Stomach smooth muscle (tissue), 2 donors: ENCODE measurements around the gene RABGAP1L.

Experiments used
- H3K27ac ChIP-seq: one replicate; pipeline ENCODE4 v1.7.0; 2013; ENCODE audit warnings: mild to moderate bottlenecking, low read length, inconsistent platforms
- H3K27me3 ChIP-seq, 2 donors: one replicate each; pipeline ENCODE4 v1.7.0; 2013; ENCODE audit warnings: low read length in 2 of 2; ENCODE audit not compliant: insufficient read depth in 2 of 2, control insufficient read depth in 1 of 2
- H3K36me3 ChIP-seq, 2 donors: one replicate each; pipeline ENCODE4 v1.7.0; 2013; ENCODE audit warnings: low read length in 2 of 2; ENCODE audit not compliant: control insufficient read depth in 2 of 2, insufficient read depth in 2 of 2
- H3K4me1 ChIP-seq: one replicate; pipeline ENCODE4 v1.7.0; 2013; ENCODE audit warnings: low read length; ENCODE audit not compliant: control insufficient read depth, insufficient read depth
- H3K4me3 ChIP-seq, 2 donors: one replicate each; pipeline ENCODE4 v1.7.0; 2013; ENCODE audit warnings: low read length in 2 of 2
- H3K9ac ChIP-seq, 2 donors: one replicate each; pipeline ENCODE4 v1.7.0; 2013; ENCODE audit warnings: low read length in 2 of 2, mild to moderate bottlenecking in 1 of 2
- H3K9me3 ChIP-seq, 2 donors: one replicate each; pipeline ENCODE4 v1.7.0; 2013; ENCODE audit warnings: low read length in 2 of 2; ENCODE audit not compliant: control insufficient read depth in 2 of 2
- donor health status: healthy.
- donor health status: Pancreatic carcinoma.

RABGAP1L gene

DNA sequence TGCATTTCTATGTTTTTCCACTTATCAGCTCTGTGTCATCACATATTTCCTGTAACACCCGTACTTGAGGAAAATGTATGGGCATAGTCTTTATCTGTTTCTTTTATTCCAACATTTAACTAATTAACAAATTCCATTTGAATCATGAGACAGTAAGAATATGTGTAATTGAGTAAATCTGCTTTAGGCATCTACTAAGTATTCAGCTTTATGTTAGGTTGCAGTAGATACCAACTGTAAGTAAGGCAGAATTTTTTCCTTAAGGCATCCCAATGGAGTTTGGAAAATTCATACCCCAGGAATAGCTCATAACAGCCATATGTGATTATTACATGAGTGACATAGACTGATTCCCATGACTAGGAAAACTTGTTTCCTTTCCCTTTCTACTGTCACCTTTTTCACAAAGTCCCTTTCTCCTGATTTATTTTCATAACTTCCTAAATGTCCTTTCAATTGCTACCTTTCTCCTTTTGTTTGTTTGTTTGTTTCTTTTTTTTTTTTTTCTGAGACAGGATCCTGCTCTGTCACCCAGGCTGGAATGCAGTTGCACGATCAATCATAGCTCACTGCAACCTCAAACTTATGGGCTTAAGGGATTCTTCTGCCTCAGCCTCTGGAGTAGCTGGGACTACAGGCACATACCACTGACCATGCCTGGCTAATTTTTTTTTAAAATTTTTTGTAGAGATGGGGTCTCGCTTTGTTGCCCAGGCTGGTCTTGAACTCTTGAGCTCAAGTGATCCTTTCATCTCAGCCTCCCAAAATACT, 780.6 kb downstream of the RABGAP1L start:
- H3K27ac ChIP-seq, result no peak overlapping the region
- H3K4me1 ChIP-seq, result peaks cover 3% of the 10 kb centered on the region
- H3K9ac ChIP-seq, result no peak overlapping the region
- no peaks in the 10 kb centered on the region for H3K27me3 ChIP-seq
- no peaks in the 10 kb centered on the region for H3K36me3 ChIP-seq
- no peaks in the 10 kb centered on the region for H3K9me3 ChIP-seq
- H3K4me3 ChIP-seq, result no peak overlapping the region

DNA sequence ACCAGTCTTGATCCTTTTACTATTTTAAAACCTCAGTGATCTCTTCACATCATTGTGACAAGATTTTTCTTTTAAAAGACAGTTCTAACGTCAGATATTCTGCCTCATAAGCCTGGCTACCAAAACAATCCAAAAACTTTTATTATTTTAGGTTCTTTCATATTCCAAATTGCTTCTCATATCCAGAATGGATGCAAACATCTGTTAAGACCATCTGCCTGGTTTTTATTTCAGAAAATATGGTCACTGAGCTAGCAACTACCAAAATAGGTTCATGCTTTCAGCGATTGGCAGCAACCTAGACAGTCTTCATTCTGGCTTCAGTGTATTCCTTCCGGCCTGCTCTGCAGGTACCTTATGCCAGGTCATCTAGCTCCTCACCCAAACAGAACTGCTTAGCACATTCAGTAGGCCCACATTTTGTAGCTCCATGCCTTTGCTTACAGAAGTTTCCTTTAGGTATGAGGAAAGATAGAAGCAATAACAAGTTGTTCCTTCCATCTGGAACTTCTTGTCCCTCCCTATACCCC, 781.4 kb downstream of the RABGAP1L start:
- Histone ChIP-seq H3K9me3 (no peaks in the 10 kb centered on the region), H3K4me3 (no peak overlapping the region), H3K27ac (no peak overlapping the region), H3K4me1 (peaks cover 3% of the 10 kb centered on the region), H3K27me3 (no peaks in the 10 kb centered on the region), H3K9ac (no peak overlapping the region), H3K36me3 (no peaks in the 10 kb centered on the region)

DNA sequence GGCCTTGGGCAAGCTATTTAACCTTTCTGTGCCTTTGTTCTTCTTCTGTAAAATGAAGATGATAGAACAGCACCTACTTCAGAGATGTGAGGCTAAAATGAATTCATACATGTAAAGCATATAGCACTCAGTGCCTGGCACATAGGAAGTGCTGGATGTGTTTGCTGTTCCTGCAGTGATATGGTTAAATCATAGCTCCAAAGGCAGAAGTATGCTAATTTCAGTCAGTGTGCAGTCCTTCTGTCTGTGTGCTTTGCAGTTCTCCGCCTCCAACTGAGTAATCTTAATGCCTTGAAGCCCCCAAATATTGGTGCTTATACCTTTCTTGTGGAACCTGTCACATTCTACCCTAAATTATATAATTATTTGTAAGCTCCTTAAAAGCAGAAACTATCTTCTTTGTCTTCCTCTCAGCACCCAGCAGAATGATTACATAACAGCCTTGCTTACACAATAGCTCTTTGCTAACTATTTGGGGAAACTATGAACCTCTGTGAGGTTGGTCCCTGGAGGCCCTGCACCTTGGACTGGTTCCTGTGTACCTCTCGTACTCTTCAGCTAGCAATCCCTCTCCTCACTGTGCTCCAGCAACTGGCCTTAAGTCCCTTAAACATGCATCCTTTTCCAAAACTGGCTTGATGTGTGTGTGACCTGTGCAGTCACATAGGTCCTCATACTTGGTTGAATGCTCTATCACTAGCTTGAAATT, 783.4 kb downstream of the RABGAP1L start:
- peaks cover 3% of the 10 kb centered on the region for H3K4me1 ChIP-seq
- no peak overlapping the region for H3K27ac ChIP-seq
- no peak overlapping the region for H3K4me3 ChIP-seq
- H3K27me3 ChIP-seq, result no peaks in the 10 kb centered on the region
- no peak overlapping the region for H3K9ac ChIP-seq
- no peaks in the 10 kb centered on the region for H3K9me3 ChIP-seq
- no peaks in the 10 kb centered on the region for H3K36me3 ChIP-seq

DNA sequence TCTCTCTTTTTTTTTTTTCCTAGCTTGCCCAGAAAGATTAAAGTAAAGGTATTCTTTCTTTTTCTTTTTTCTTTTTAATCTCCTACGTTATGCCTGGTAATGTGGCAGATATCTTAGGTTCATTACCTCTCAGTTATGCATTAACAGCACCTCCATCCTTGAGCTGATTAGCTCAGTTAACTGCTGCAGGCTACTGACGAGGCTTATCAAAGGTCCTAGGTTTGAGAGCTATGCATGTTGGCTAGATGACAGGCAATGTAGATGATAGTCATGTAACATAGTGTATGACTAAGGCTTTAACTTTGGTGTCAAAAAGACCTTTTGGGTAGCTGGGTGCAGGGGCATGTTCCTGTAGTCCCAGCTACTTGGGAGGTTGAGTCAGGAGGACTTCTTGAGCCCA, 786.7 kb downstream of the RABGAP1L start:
- no peak overlapping the region for H3K4me3 ChIP-seq
- H3K36me3 ChIP-seq, result no peaks in the 10 kb centered on the region
- H3K27me3 ChIP-seq, result no peaks in the 10 kb centered on the region
- no peak overlapping the region for H3K27ac ChIP-seq
- no peak overlapping the region for H3K9ac ChIP-seq
- H3K4me1 ChIP-seq, result peaks cover 3% of the 10 kb centered on the region
- H3K9me3 ChIP-seq, result no peaks in the 10 kb centered on the region

DNA sequence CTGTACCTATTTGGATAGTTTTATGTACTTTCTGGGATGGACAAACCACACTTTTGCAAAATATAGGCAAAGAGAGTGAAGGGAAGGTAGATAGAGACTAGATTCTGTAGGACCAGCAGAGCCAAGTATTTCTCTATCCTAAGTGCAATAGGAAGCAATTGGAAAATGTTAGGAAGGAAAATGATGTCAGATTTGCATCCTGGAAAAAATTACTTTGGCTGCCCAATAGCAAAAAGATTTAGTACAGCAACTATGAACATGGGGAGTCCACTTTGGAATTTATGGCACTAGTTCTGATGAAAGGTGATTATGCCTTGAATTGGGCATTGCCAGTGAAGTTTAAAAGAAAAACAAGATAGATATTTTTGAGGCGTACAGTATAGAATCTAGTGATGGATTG, 789.7 kb downstream of the RABGAP1L start:
- Histone ChIP-seq H3K9ac (no peak overlapping the region), H3K27ac (no peak overlapping the region), H3K27me3 (no peaks in the 10 kb centered on the region), H3K4me3 (no peak overlapping the region), H3K9me3 (no peaks in the 10 kb centered on the region), H3K4me1 (no peaks in the 10 kb centered on the region), H3K36me3 (no peaks in the 10 kb centered on the region)

DNA sequence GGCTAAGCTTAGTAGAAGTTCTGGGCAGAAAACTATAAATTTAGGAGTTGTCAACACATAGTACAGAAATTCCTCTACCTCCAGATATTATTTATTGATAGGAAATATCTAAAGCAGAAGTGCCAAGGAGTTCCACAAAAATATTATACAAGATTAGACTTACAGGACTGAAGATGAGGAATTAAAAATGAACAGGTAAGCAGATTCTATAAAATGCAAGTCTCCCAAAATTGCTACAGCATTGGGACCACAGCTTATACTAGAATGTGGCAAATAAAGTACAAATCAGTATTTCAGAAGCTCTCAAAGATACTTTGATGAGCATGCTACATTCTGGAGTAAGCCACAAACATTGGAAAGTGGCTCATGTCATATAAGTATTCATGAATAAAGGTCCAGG, 790.3 kb downstream of the RABGAP1L start:
- Histone ChIP-seq H3K27me3 (no peaks in the 10 kb centered on the region), H3K9me3 (no peaks in the 10 kb centered on the region), H3K9ac (no peak overlapping the region), H3K27ac (no peak overlapping the region), H3K36me3 (no peaks in the 10 kb centered on the region), H3K4me3 (no peak overlapping the region), H3K4me1 (no peaks in the 10 kb centered on the region)

DNA sequence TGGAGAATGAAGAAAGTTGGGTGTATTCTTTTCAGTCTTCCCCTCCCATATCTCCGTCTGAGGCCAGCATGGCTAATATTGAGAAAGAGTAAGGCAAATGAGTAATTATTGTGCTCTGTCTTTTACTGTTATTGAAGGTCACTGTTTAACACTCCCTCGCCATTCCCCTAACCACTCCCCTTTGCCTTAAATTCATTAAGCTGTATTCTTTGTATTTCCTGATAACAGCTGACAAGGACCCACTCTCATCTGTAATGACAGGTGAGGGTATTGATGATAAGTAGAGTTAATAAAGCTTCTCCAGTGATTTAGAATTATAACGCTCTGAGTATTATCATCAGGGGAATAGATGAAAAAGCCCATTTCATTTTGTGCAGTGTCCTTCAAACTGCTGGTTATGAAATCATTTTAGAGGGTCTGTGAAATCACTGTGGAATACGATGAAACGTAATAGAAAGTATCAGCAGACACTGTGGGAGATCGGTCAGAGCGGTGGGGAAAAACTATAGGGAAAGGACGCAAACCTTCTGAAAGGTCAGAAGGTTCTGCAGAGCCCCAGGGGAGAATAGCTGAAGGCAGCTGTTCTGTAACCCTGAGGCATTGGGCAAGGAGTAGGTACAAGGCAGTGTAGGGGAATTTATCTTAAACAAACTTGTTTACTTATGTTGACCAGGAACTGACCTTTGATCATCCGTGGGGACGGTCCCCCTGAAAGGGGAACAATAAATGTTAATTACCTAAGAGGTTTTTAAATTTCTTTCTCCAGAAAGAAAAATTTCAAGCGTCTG, 794.2 kb downstream of the RABGAP1L start:
- Histone ChIP-seq H3K4me1 (no peaks in the 10 kb centered on the region), H3K27ac (no peak overlapping the region), H3K9me3 (no peaks in the 10 kb centered on the region), H3K4me3 (no peak overlapping the region), H3K36me3 (peaks cover 0 to 2% of the 10 kb centered on the region in 2 donors), H3K27me3 (no peaks in the 10 kb centered on the region), H3K9ac (no peak overlapping the region)

DNA sequence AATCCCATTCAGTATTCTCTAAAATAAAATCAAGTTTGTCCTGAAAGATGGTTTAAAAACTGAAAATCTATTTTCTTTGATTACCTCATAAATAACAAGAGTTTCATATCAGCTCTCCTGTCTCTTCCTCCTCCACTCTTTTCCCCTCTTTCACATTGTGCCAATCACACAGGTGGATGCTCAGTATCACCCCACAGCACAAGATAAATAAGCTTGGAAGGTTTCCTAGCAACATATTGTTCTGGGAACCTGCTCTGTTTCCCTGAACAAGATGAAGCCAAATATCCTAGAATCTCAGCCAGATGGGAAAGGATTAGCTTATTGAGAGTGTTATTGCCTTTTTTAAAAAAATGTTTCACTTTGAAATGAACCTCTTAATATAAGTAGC, 794.7 kb downstream of the RABGAP1L start:
- Histone ChIP-seq H3K9me3 (no peaks in the 10 kb centered on the region), H3K9ac (no peak overlapping the region), H3K4me3 (no peak overlapping the region), H3K36me3 (peaks cover 0 to 2% of the 10 kb centered on the region in 2 donors), H3K4me1 (no peaks in the 10 kb centered on the region), H3K27ac (no peak overlapping the region), H3K27me3 (no peaks in the 10 kb centered on the region)

DNA sequence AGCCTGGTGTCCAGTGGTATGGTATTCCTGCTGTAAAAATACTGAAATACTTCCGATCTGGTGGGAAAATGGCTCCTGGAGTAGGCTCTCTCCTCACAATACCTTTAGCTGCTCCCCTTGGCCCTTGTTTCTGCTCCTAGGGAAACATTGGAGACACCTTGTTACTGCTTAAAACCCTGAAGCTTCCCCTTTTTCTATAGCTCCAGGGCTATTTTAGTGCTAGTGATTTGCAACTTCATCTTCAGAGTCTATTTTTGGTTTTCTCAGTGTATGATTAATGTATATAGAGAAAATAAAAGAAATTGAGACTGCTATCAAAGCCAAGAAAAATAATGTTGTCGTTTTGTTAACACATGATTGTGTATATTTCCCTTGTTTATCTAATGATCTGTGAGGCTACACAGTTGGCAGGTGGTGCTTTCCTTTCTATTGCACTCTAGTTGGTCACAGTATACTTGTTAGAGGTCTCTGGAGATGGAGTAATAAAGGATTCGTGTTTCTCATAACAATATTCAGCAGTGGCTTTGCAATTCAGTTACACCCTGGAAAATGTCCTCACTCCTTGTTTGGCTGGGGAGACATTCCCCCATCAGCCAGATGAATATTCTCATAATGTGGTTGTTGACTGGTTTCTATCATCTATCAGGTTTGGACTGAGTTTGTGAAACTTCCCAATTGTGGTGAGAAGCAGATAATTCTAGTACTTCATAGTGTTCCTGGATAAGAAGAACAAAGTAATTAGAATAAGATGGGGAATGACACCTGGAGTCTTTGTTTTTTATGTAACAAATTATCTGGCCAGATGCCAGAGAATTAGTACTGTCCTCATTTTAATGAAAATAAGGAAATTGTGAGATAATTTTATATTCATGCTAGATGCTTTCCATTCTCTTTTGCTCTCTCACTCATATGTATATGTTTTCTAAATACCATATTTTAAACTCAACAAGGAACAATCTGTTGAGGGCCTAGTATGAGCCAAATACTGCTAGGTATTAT, 795.6 kb downstream of the RABGAP1L start:
- no peak overlapping the region for H3K4me3 ChIP-seq
- H3K27me3 ChIP-seq, result no peaks in the 10 kb centered on the region
- no peaks in the 10 kb centered on the region for H3K9me3 ChIP-seq
- H3K9ac ChIP-seq, result no peak overlapping the region
- H3K4me1 ChIP-seq, result no peaks in the 10 kb centered on the region
- peaks cover 0 to 2% of the 10 kb centered on the region in 2 donors for H3K36me3 ChIP-seq
- H3K27ac ChIP-seq, result no peak overlapping the region

DNA sequence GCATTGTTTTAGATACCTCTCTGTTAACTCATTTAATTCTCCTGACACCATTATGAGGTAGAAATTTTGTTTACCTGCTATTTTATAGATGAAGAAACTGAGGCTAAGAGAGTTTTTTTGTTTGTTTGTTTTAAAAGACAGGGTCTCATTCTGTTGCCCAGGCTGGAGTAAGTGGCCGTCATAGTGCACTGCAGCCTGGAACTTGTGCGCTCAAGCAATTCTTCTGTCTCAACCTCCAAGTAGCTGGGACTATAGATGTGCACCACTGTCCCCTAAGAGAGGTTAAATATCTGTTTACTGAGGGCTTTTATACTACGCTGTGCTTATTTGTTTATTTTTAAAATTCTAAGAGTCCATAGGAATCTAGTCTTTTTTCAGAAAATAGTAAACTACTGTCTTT, 796.8 kb downstream of the RABGAP1L start:
- H3K27me3 ChIP-seq, result no peaks in the 10 kb centered on the region
- H3K36me3 ChIP-seq, result peaks cover 0 to 2% of the 10 kb centered on the region in 2 donors
- no peaks in the 10 kb centered on the region for H3K4me1 ChIP-seq
- no peak overlapping the region for H3K27ac ChIP-seq
- no peaks in the 10 kb centered on the region for H3K9me3 ChIP-seq
- no peak overlapping the region for H3K9ac ChIP-seq
- H3K4me3 ChIP-seq, result no peak overlapping the region
